ENCODE results near the gene CD69. TPM values are rescaled to one million over a fixed set of nuclear protein-coding genes. Genes with fewer than 3 reads are reported as not detected.

CD69 gene
- total and polyA plus RNA-seq, 12 donors, result 0.39 to 4.6 (median 1.5) TPM; not detected in 1

GRCh38 chr12:9725213-9725870 is 35.4 kb downstream of the CD69 start:
- WGBS, 4 donors, result 62 to 85% (median 84%) methylated on average over 2 of the region's 2 CpGs
- TF ChIP-seq CTCF (IDR thresholded peaks at IDR 0.05) (no peak), POLR2A (IDR thresholded peaks at IDR 0.05) (no peak)
- H3K27ac ChIP-seq, result no peak overlapping the region
- no peaks in the 10 kb centered on the region for H3K4me1 ChIP-seq (replicated peaks in 1 of 2)
- H3K9me3 ChIP-seq (replicated peaks in 1 of 3), result no peaks in the 10 kb centered on the region
- intact Hi-C loops (cut with DNase I), result no loop called here
- no peak overlapping the region for H3K4me3 ChIP-seq
- H3K27me3 ChIP-seq, result no peaks in the 10 kb centered on the region
- H3K36me3 ChIP-seq (replicated peaks in 1 of 2), result no peaks in the 10 kb centered on the region
- DNase-seq, result no peak

GRCh38 chr12:9724023-9724422 is 36.7 kb downstream of the CD69 start:
- TF ChIP-seq POLR2A (IDR thresholded peaks at IDR 0.05) (no peak), CTCF (IDR thresholded peaks at IDR 0.05) (no peak)
- Histone ChIP-seq H3K27me3 (no peaks in the 10 kb centered on the region), H3K27ac (no peak overlapping the region), H3K4me1 (replicated peaks in 1 of 2) (no peaks in the 10 kb centered on the region), H3K36me3 (replicated peaks in 1 of 2) (no peaks in the 10 kb centered on the region), H3K4me3 (no peak overlapping the region), H3K9me3 (replicated peaks in 1 of 3) (no peaks in the 10 kb centered on the region)
- intact Hi-C loops (cut with DNase I), result no loop called here
- no peak for DNase-seq
- WGBS, 4 donors, result 78 to 88% (median 82%) methylated on average over 1 of the region's 1 CpG

- intact Hi-C loops (cut with DNase I), result no loop called here
- TF ChIP-seq POLR2A (IDR thresholded peaks at IDR 0.05), result no peak
- no peak for TF ChIP-seq CTCF (IDR thresholded peaks at IDR 0.05)
- Histone ChIP-seq H3K27ac (no peak overlapping the region), H3K4me1 (replicated peaks in 1 of 2) (no peaks in the 10 kb centered on the region), H3K27me3 (no peaks in the 10 kb centered on the region), H3K9me3 (replicated peaks in 1 of 3) (no peaks in the 10 kb centered on the region), H3K4me3 (no peak overlapping the region), H3K36me3 (replicated peaks in 1 of 2) (no peaks in the 10 kb centered on the region)
- no peak for DNase-seq
- 59 to 69% (median 62%) methylated on average over 5 of the region's 5 CpGs for WGBS, 4 donors
These were observed 39.2 kb downstream of the CD69 start for GRCh38 chr12:9721394-9722092.

GRCh38 chr12:9719790-9720189 is 40.9 kb downstream of the CD69 start:
- H3K27ac ChIP-seq, result no peak overlapping the region
- TF ChIP-seq POLR2A (IDR thresholded peaks at IDR 0.05) (no peak), CTCF (IDR thresholded peaks at IDR 0.05) (no peak)
- no peaks in the 10 kb centered on the region for H3K27me3 ChIP-seq
- H3K36me3 ChIP-seq (replicated peaks in 1 of 2), result no peaks in the 10 kb centered on the region
- DNase-seq, result no peak
- no peaks in the 10 kb centered on the region for H3K4me1 ChIP-seq (replicated peaks in 1 of 2)
- no peaks in the 10 kb centered on the region for H3K9me3 ChIP-seq (replicated peaks in 1 of 3)
- no peak overlapping the region for H3K4me3 ChIP-seq
- intact Hi-C loops (cut with DNase I), result no loop called here
- WGBS, 4 donors, result 37 to 89% (median 73%) methylated on average over 1 of the region's 1 CpG

Measured in adrenal gland (tissue), 12 donors.